ENCODE results near the gene GRK4. TPM values are rescaled to one million over a fixed set of nuclear protein-coding genes. Genes with fewer than 3 reads are reported as not detected.

Gene GRK4
- total and polyA plus RNA-seq, 12 donors, result 4.7 to 24.5 (median 10.3) TPM

- H3K27me3 ChIP-seq, result no peaks in the 10 kb centered on the region
- H3K4me3 ChIP-seq, result no peak overlapping the region
- peaks cover 0 to 7% (median 0%) of the 10 kb centered on the region in 9 donors for H3K4me1 ChIP-seq
- no peak overlapping the region for H3K27ac ChIP-seq
- WGBS, 2 donors, result 89 to 93% methylated on average over 6 of the region's 6 CpGs
- intact Hi-C loops (cut with DNase I), result no loop called here
- ATAC-seq (no peak), DNase-seq (no peak)
- no peak for TF ChIP-seq CTCF (IDR thresholded peaks at IDR 0.05)
- no peaks in the 10 kb centered on the region for H3K36me3 ChIP-seq
- no peaks in the 10 kb centered on the region for H3K9me3 ChIP-seq
Observed at GRCh38 chr4:3066836-3067400, 103.5 kb downstream of the GRK4 start.

GRCh38 chr4:3067473-3068001 lies 104.2 kb downstream of the GRK4 start:
- Histone ChIP-seq H3K27me3 (no peaks in the 10 kb centered on the region), H3K4me1 (peaks cover 0 to 7% (median 0%) of the 10 kb centered on the region in 9 donors), H3K9me3 (no peaks in the 10 kb centered on the region), H3K27ac (no peak overlapping the region), H3K4me3 (no peak overlapping the region), H3K36me3 (no peaks in the 10 kb centered on the region)
- DNase-seq (no peak), ATAC-seq (no peak)
- TF ChIP-seq CTCF (IDR thresholded peaks at IDR 0.05), result no peak
- 90 to 91% methylated on average over 6 of the region's 6 CpGs for WGBS, 2 donors
- intact Hi-C loops (cut with DNase I), result no loop called here

- Histone ChIP-seq H3K36me3 (no peaks in the 10 kb centered on the region), H3K9me3 (no peaks in the 10 kb centered on the region), H3K4me1 (peaks cover 0 to 14% (median 6%) of the 10 kb centered on the region in 9 donors), H3K27ac (no peak overlapping the region), H3K4me3 (no peak overlapping the region), H3K27me3 (no peaks in the 10 kb centered on the region)
- intact Hi-C loops (cut with DNase I), result loop anchor here in 1 of 10 donors (5.0 kb wide), 1 partner anchor 827 kb away; the partner anchor contains the start of genes HAUS3 and POLN
- WGBS, 2 donors, result 82 to 84% methylated on average over 16 of the region's 16 CpGs
- no peak for DNase-seq
- no peak for ATAC-seq
- TF ChIP-seq CTCF (IDR thresholded peaks at IDR 0.05), result no peak
Observed at GRCh38 chr4:3069661-3070199, 106.4 kb downstream of the GRK4 start.

GRCh38 chr4:3070709-3071500 lies 107.5 kb downstream of the GRK4 start:
- no peaks in the 10 kb centered on the region for H3K36me3 ChIP-seq
- intact Hi-C loops (cut with DNase I), result loop anchor here in 1 of 10 donors (5.0 kb wide), 1 partner anchor 829 kb away; the partner anchor contains the start of genes HAUS3 and POLN
- WGBS, 2 donors, result 75 to 86% methylated on average over 3 of the region's 3 CpGs
- TF ChIP-seq CTCF (IDR thresholded peaks at IDR 0.05), result no peak
- H3K9me3 ChIP-seq, result no peaks in the 10 kb centered on the region
- no peaks in the 10 kb centered on the region for H3K27me3 ChIP-seq
- H3K4me1 ChIP-seq, result peaks cover under 1 to 24% (median 11%) of the 10 kb centered on the region in 9 donors
- DNase-seq (no peak), ATAC-seq (no peak)
- H3K27ac ChIP-seq, result no peak overlapping the region
- no peak overlapping the region for H3K4me3 ChIP-seq

All from heart right ventricle (tissue), 16 donors.